Mononuclear cell (primary cell): Measurements from ENCODE around the gene CD40. TPM values are rescaled to one million over a fixed set of nuclear protein-coding genes. Genes with fewer than 3 reads are reported as not detected.

Experiments used
- H3K27me3 ChIP-seq: 2 replicates; pipeline ENCODE4 v1.6.0; 2011; ENCODE audit warnings: low read length, control low read depth; ENCODE audit not compliant: insufficient read depth
- H3K4me1 ChIP-seq: 2 replicates; pipeline ENCODE4 v1.5.1; 2011; ENCODE audit warnings: mild to moderate bottlenecking, low read length, control low read depth; ENCODE audit not compliant: insufficient read depth
- H3K4me3 ChIP-seq: 2 replicates; pipeline ENCODE4 v1.5.1; 2011; ENCODE audit warnings: mild to moderate bottlenecking, low read length, moderate library complexity
- H3K9me3 ChIP-seq: 2 replicates; pipeline ENCODE4 v1.5.1; 2011; ENCODE audit warnings: low read depth, mild to moderate bottlenecking, control low read depth, low read length
- total RNA-seq: library from RNA; depleted of rRNA; stranded (reverse); fragments of >200 nt; gene quantifications from one replicate; pipeline ENCODE4 v1.2.3, GENCODE V29; 2012

The CD40 gene
- total RNA-seq, 1 donor: 10.2 TPM

DNA sequence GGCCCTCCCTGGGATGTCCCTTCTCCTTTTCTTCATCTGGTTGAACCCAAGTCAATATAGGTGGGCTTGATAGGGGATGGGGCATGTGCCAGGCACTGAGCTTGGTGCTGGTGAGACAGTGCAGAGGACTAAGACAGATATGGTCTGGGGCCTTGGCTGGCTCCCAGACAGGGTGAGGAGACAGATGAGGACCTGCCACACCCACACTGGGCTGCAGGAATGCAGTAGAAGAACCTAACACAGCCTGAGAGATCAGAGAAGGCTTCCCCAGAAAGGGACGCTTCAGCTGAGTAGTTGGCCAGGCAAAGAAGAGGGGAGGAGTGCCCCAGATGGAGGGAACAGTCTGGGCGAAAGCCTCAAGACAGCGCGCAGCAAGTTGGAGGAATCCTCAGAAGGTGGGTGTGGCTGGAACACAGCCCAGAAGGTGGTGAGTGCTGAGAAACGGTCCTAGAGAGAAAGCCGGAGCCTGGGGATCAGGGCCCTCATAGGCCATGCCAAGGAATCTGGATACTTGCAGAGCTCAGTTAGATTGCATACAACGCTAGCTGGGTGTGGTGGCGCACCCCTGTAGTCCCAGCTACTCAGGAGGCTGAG, 26.4 kb downstream of the CD40 start:
- Histone ChIP-seq H3K9me3 (no peaks in the 10 kb centered on the region), H3K4me1 (no peaks in the 10 kb centered on the region), H3K4me3 (no peak overlapping the region), H3K27me3 (peaks cover 3% of the 10 kb centered on the region)

DNA sequence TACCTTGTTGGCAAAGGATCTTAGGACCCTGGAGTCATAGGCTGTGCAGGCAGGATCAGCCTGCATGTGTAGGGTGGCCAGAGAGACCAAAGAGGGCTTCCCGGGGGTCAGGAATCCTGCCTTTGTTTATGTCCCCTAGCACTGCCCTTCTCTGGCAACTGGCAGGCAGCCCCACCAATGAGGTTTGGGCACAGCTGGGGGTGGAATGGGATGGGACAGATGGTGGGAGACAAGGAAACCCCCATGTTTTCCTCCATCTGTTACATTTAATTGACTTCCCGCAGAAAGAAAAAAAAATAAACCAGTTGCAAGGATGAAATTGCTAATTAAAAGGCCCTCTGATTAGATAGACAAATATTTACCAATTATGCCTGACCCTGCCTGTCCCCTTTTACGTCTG, 27.6 kb downstream of the CD40 start:
- Histone ChIP-seq H3K4me1 (no peaks in the 10 kb centered on the region), H3K4me3 (no peak overlapping the region), H3K27me3 (peaks cover 3% of the 10 kb centered on the region), H3K9me3 (no peaks in the 10 kb centered on the region)

DNA sequence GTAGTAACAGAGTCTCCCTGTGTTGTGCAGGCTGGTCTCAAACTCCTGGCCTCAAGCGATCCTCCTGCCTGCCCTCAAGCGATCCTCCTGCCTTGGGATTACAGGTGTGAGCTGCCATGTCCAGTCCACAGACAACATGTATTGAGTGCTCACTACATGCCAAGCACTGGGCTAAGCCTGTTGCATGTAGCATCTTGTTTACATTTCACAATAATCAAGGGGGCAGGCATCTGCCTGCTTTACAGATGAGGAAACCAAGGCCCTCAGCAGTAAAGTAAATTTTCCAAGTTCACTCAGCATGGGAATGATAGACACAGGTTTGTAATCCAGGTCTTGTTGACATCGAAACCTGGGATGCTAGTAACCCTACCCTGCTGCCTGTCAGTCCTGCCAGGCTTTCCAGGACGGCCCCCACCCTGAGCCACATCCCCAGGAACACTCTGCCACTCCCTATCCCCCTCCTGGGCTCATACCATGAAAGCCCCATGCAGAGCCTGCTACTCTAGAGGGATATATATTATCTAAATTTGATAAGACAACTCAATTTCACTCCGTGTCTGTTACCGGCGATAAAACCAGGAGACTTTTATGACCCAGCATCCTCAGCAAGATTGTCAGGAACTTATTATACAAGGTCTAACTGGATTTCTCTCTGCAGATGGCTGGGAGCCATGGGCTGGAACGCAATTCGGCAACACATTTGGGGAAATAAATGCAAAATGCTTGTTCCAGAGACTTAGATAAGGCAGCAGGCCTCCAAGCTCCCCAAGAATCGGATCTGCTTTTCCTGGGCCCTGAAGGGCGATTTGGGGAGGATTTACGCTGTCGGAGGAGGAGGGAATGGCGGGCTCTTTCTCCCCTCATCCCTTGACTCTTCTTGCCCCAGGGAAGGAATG, 30.4 kb downstream of the CD40 start:
- H3K4me3 ChIP-seq: no peak overlapping the region
- no peaks in the 10 kb centered on the region for H3K4me1 ChIP-seq
- H3K27me3 ChIP-seq: no peaks in the 10 kb centered on the region
- no peaks in the 10 kb centered on the region for H3K9me3 ChIP-seq

DNA sequence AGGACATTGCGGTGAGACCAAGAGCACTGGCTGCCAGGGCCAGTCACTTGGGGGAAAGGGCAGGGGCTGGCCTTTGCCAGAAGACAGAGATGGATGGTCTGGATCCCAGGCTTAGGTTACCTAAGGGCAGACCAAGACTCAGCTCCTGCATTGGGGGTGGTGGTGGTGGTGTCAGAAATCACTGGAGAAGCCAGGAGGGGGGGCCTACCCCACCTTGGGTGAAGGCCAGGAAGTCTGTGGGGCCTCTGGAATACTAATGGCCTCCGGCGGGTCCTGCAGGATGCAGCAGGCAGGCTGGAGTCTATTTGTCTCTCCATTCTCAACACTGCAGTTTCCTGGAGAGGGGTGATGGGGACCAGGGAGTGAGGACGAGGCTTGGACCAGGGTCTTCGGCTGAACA, 32.8 kb downstream of the CD40 start:
- Histone ChIP-seq H3K4me3 (no peak overlapping the region), H3K27me3 (no peaks in the 10 kb centered on the region), H3K4me1 (no peaks in the 10 kb centered on the region), H3K9me3 (no peaks in the 10 kb centered on the region)

DNA sequence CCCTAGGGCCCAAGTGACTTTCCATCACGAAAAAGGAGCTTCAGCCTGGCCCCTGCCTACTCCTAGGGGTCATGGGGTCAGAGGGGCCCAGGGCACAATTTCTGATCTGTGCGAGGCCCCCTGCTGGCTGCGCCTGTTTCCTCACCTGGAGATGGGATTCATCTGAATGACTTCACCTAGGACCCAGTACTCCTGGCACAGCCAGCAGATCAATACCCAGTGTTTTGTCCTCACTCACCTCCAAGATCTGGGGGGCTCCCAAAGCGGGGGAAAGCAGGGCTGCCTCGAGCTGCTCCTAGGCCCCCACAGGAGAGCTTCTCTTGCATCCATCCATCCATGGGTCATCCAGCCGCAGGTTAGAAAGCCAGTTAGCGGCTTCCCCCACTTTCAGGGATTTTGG, 33.8 kb downstream of the CD40 start:
- Histone ChIP-seq H3K9me3 (no peaks in the 10 kb centered on the region), H3K27me3 (no peaks in the 10 kb centered on the region), H3K4me1 (no peaks in the 10 kb centered on the region)

DNA sequence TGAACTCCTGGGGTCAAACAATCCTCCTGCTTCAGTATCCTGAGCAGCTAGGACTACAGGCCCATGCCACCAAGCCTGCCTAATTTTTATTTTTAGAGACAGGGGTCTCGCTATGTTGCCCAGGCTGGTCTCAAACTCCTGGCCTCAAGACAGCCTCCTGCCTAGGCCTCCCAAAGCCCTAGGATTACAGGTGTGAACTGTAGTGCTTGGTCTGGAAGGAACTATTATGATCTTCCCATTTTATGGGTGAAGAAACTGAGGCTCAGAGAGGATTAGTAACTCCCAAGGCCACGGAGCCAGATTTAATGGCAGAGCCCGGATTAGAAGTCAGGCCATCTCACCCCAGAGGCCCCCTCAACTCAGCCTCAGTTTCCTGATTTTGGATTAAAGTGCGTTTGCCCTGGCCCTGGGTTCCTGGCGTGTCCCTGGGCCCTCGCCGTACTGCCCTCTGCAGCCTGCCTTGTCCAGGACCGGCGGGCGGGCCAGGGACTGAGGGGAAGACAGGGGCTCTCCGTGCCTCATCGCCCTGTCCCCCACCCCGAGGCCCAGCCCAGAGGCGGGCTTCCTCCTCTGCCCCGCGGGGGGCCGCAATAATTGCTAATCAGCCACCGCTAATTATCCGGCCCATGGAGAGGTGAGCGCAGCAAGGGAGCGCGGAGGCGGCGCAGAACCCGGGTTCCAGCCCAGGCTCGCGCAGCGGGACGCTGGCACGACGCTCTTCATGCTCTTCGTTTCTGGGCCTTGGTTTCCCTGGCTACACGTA, 34.9 kb downstream of the CD40 start:
- Histone ChIP-seq H3K4me3 (no peak overlapping the region), H3K9me3 (no peaks in the 10 kb centered on the region), H3K4me1 (no peaks in the 10 kb centered on the region), H3K27me3 (no peaks in the 10 kb centered on the region)

More for the DNA sequence above, 33.8 kb downstream of the CD40 start:
- no peak overlapping the region for H3K4me3 ChIP-seq

DNA sequence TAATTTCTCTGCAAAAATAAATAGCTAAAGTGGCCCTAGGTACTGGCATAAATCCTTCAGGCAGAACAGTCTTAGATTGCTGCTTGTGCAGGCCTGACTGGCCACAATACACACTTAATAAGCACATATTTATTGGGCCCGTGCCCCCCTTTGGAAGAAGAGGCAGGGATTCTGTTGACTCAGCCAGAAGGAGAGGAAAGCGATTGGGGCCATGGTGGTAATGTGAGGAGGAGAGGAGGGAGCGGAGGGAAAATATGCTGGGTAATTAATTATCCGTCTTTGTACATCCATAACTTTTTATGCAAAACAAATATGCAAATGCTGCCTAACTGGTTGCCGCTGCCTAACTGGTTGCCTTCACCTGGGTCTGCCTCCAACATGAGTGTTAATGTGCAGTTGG, 36.2 kb downstream of the CD40 start:
- Histone ChIP-seq H3K4me1 (no peaks in the 10 kb centered on the region), H3K9me3 (no peaks in the 10 kb centered on the region), H3K27me3 (no peaks in the 10 kb centered on the region), H3K4me3 (no peak overlapping the region)

DNA sequence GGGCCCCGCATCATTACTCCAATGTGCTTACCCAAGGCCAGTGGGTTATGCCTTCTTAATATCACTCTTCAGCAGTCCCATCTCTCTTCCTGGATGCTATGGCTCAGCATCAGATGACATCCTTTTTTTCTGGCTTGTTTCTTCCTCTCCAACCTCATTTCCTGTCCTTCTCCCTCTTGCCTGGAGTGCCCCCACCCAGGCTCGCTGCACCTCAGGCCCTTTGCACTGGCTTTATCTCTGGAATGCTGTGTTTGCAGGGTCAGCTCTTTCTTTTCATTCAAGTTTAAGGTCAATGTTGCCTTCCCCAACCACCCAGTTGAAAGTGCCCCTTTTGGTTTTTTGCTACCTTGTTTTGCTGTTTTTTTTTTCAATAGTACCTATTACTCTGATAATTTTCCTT, 36.7 kb downstream of the CD40 start:
- no peaks in the 10 kb centered on the region for H3K27me3 ChIP-seq
- no peaks in the 10 kb centered on the region for H3K9me3 ChIP-seq

DNA sequence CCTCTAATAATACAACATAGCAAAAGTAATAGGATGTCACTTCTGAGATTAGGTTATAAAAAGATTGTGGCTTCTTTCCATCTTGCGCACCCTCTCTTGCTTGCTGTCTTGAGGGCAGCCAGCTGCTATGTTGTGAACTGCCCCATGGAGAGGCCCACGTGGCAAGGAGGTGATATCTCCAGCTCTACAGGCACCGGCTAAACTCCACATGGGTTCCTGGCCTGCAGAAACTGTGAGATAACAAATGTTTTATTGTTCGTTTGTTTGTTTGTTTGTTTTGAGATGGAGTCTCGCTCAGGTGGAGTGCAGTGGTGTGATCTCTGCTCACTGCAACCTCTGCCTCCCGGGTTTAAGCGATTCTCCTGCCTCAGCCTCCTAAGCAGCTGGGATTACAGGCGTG, 38.0 kb downstream of the CD40 start:
- no peaks in the 10 kb centered on the region for H3K27me3 ChIP-seq
- H3K9me3 ChIP-seq: no peaks in the 10 kb centered on the region
- no peaks in the 10 kb centered on the region for H3K4me1 ChIP-seq
- H3K4me3 ChIP-seq: no peak overlapping the region

More for the DNA sequence above, 36.7 kb downstream of the CD40 start:
- no peak overlapping the region for H3K4me3 ChIP-seq
- no peaks in the 10 kb centered on the region for H3K4me1 ChIP-seq

DNA sequence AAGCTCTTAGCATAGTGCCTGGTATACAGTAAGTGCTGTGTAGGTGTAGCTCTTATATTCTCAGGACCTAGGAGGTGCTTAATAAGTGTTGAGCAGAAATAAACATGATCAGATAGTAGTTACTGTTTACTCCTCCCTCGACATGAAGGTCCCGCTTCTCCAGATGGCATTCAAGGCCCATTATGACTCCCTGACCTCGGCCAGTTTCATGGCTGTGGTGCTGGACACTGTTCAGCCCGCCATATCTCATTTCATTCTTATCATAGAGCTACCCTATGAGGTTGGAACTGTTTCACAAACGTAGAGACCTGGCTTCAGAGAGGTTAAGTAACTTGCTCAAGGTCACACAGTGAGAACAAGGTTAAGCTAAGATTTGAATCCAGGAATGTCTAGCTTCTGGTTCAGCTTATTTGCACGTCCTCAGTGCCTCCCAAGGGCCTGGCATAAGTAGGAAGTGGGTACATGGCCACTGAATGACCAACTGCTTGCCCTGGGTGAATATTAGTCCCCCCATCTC, 39.0 kb downstream of the CD40 start:
- H3K27me3 ChIP-seq: no peaks in the 10 kb centered on the region
- H3K4me1 ChIP-seq: no peaks in the 10 kb centered on the region
- no peaks in the 10 kb centered on the region for H3K9me3 ChIP-seq
- no peak overlapping the region for H3K4me3 ChIP-seq

DNA sequence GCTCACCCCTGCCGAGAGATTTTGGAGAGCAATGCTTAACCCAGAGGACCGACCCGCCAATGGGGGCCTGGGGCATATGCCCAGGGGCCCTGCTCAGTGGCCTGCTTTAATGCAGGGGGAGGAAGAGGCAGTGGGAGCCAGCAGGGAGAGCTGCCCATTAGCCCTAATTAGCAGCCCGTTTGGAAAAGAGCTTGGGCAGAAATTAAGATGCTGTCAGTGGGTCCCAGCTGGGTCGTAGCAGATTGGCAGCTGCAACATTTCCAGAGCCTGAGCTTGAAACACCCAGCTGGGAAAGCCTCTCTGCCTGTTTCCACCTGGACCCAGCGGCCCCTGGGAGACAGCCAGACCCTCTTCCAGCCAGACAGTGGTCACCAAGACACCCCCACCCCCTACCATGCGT, 39.5 kb downstream of the CD40 start:
- Histone ChIP-seq H3K4me1 (no peaks in the 10 kb centered on the region), H3K9me3 (no peaks in the 10 kb centered on the region), H3K4me3 (no peak overlapping the region), H3K27me3 (no peaks in the 10 kb centered on the region)

DNA sequence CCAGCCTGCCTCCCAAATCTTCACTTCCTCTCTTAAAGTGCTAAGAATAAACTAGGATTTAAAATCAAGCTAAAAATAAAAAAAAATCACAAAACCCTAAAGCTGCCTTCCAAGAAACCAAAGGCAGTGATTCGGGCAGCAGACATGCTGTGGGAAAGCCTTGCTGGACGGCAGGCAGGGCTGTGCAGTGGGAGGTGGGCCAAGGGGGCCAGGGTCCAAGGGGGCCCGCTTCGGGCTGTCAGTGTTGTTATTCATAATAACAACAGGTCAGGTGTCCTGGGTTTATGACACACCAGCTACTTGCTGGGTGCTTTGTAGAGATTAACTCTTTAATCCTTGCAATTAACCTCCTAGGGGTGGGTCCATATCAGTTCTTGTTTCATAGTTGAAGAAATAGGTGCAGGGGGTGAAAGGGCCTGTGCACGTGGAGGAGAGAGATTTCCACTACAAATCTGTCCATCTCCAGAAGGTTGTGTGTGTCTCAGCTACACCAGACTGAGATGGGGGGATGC, 40.4 kb downstream of the CD40 start:
- no peak overlapping the region for H3K4me3 ChIP-seq
- H3K27me3 ChIP-seq: no peaks in the 10 kb centered on the region
- no peaks in the 10 kb centered on the region for H3K4me1 ChIP-seq
- H3K9me3 ChIP-seq: no peaks in the 10 kb centered on the region

DNA sequence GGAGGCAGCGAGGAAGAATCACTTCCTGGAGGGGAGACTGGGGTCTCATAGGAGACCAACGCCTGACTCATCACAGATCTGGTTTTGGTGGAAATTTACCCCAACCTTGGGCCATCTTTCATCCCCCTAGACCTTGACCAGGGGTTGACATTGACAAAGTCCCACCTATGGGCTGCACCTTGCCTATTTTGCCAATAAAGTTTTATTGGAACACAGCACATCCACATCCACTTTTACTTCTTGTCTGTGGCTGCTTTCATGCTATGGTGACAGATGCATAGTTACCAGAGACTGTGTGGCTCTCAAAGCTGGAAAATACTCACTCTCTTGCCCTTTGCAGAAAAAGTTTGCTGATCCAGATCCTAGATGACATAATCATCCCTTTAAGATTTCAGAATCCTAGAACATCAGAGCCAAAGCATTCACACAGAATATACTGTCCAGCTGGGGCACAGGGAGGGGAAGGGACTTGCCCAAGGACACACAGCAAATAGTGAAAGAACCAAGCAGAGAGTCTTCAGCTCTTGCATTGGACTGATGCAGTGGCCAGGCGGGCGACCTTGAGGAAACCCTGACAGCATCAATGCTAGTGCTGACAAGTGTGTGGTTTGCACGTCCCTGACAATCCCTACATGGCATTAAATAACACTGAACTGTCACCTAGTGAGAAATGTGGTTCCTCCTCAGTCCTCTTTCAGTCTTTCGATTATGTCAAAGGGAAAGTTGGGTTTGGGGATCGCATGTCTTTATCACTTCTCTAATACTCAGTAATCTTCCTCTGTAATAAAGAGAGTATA, 41.2 kb downstream of the CD40 start:
- no peaks in the 10 kb centered on the region for H3K9me3 ChIP-seq
- H3K4me1 ChIP-seq: no peaks in the 10 kb centered on the region
- no peak overlapping the region for H3K4me3 ChIP-seq

DNA sequence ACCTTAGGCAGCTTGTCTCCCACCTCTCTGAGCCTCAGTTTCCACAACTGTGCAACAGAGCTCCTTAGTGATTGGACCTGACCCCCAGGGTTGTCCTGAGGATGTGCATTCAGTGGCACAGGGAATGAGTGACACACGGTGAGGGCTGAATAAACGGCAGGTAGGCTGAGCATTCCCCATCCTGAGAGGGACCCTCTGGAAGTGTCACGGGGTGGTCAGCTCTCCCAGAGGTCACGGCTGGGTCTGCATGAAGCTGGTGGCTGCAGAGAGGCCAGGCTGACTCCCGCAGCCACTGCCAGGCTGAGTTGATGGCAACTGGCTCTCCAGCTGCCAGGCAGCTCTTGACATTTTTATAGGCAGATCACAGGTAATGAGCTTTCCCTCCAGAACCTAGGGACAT, 42.5 kb downstream of the CD40 start:
- Histone ChIP-seq H3K9me3 (no peaks in the 10 kb centered on the region), H3K4me1 (no peaks in the 10 kb centered on the region), H3K27me3 (no peaks in the 10 kb centered on the region), H3K4me3 (no peak overlapping the region)

More for the DNA sequence above, 41.2 kb downstream of the CD40 start:
- H3K27me3 ChIP-seq: no peaks in the 10 kb centered on the region
